HG02763 (cell line): ENCODE data around the gene ACOXL.

Experiments used
- ATAC-seq: cut with Tn5 transposase; IDR thresholded peaks from one replicate; pipeline ENCODE4 v1.9.1; 2021; ENCODE audit warnings: mild to moderate bottlenecking, moderate library complexity; ENCODE audit not compliant: unreplicated experiment

The ACOXL gene

GRCh38 chr2:110751642-110752041 is 19.3 kb downstream of the ACOXL start:
- ATAC-seq: no peak

- no peak for ATAC-seq
Measured at GRCh38 chr2:110752871-110753270, 20.5 kb downstream of the ACOXL start.

GRCh38 chr2:110755491-110756078 is 23.2 kb downstream of the ACOXL start:
- ATAC-seq: no peak

- ATAC-seq: no peak
Measured at GRCh38 chr2:110759411-110759810, 27.0 kb downstream of the ACOXL start.

GRCh38 chr2:110764931-110765330 is 32.6 kb downstream of the ACOXL start:
- ATAC-seq: no peak

GRCh38 chr2:110766291-110766690 is 33.9 kb downstream of the ACOXL start:
- ATAC-seq: no peak

- ATAC-seq: no peak
Measured at GRCh38 chr2:110768591-110768990, 36.2 kb downstream of the ACOXL start.

- ATAC-seq: no peak
Measured at GRCh38 chr2:110770404-110770958, 38.1 kb downstream of the ACOXL start.

GRCh38 chr2:110770959-110771431 is 38.6 kb downstream of the ACOXL start:
- no peak for ATAC-seq

GRCh38 chr2:110771547-110772382 is 39.4 kb downstream of the ACOXL start:
- no peak for ATAC-seq

- no peak for ATAC-seq
Measured at GRCh38 chr2:110772383-110772755, 40.0 kb downstream of the ACOXL start.

GRCh38 chr2:110773401-110773921 is 41.1 kb downstream of the ACOXL start:
- ATAC-seq: no peak

- no peak for ATAC-seq
Measured at GRCh38 chr2:110774701-110775100, 42.3 kb downstream of the ACOXL start.

- no peak for ATAC-seq
Measured at GRCh38 chr2:110777531-110778311, 45.3 kb downstream of the ACOXL start.

GRCh38 chr2:110780461-110780860 is 48.1 kb downstream of the ACOXL start:
- ATAC-seq: peak; percentile 68

- no peak for ATAC-seq
Measured at GRCh38 chr2:110783196-110783873, 51.0 kb downstream of the ACOXL start.

GRCh38 chr2:110784047-110784631 is 51.8 kb downstream of the ACOXL start:
- ATAC-seq: no peak

- ATAC-seq: no peak
Measured at GRCh38 chr2:110785439-110785838, 53.1 kb downstream of the ACOXL start.

GRCh38 chr2:110788976-110789375 is 56.6 kb downstream of the ACOXL start:
- ATAC-seq: no peak

GRCh38 chr2:110789706-110790105 is 57.3 kb downstream of the ACOXL start:
- ATAC-seq: no peak
